Caco-2 (cell line): ENCODE measurements around the gene RAB22A. TPM values are rescaled to one million over a fixed set of nuclear protein-coding genes. Genes with fewer than 3 reads are reported as not detected.
A peak's percentile ranks its signal among the peaks of the same experiment; 100 is the strongest.

Source experiments
- BruUV-seq: library from RNA; stranded (reverse); fragments of 400-500 nt; replicated peaks from 2 replicates; lab custom pipeline; 2021; lab: Mats Ljungman, UMichigan
- CTCF ChIA-PET: fragments of 300-600 bp; sonication (Branson Sonifier 250); formaldehyde crosslinking; loops from one replicate; lab custom pipeline; 2022; ENCODE audit warnings: antibody characterized with exemption; lab: Charles Lee
- POLR2A ChIA-PET: fragments of 300-600 bp; sonication (Branson Sonifier 250); formaldehyde crosslinking; loops from one replicate; lab custom pipeline; 2022; ENCODE audit warnings: antibody characterized with exemption; lab: Charles Lee
- DNase-seq, 2 experiments: peaks; one replicate each; pipeline versions ENCODE4 v3.0.0 to v3.0.0-alpha.2; 2020 to 2022
- H3K27me3 ChIP-seq: replicated peaks from 2 replicates; pipeline ENCODE4 v1.6.0; 2011; ENCODE audit warnings: low read length; ENCODE audit not compliant: control insufficient read depth, insufficient read depth
- H3K36me3 ChIP-seq: 2 replicates; pipeline ENCODE4 v1.5.1; 2011; ENCODE audit warnings: low read length; ENCODE audit not compliant: control insufficient read depth, insufficient read depth
- H3K4me1 ChIP-seq: fragments of 250-450 bp; sonication (Bioruptor Pico); 2 replicates; pipeline ENCODE4 v1.5.1; 2020; ENCODE audit warnings: mild to moderate bottlenecking
- H3K4me3 ChIP-seq: 2 replicates; pipeline ENCODE4 v1.5.1; 2011; ENCODE audit warnings: low read depth, mild to moderate bottlenecking, control low read depth, low read length
- H3K9me3 ChIP-seq: fragments of 250-450 bp; sonication (Bioruptor Pico); 2 replicates; pipeline ENCODE4 v1.5.1; 2020; ENCODE audit warnings: mild to moderate bottlenecking, moderate library complexity
- H3K27ac Mint-ChIP-seq: one replicate; pipeline ENCODE4 v1.8.0; 2022; ENCODE audit warnings: mixed read lengths; ENCODE audit not compliant: unreplicated experiment
- H3K27me3 Mint-ChIP-seq: one replicate; pipeline ENCODE4 v1.8.0; 2022; ENCODE audit warnings: mixed read lengths; ENCODE audit not compliant: insufficient read depth, unreplicated experiment
- H3K36me3 Mint-ChIP-seq: one replicate; pipeline ENCODE4 v1.8.0; 2022; ENCODE audit warnings: mild to moderate bottlenecking, mixed read lengths; ENCODE audit not compliant: insufficient read depth, unreplicated experiment
- H3K4me1 Mint-ChIP-seq: one replicate; pipeline ENCODE4 v1.8.0; 2022; ENCODE audit warnings: low read depth, mixed read lengths; ENCODE audit not compliant: unreplicated experiment
- H3K4me3 Mint-ChIP-seq: one replicate; pipeline ENCODE4 v1.8.0; 2022; ENCODE audit warnings: mild to moderate bottlenecking, moderate library complexity, mixed read lengths; ENCODE audit not compliant: unreplicated experiment
- H3K9me3 Mint-ChIP-seq: one replicate; pipeline ENCODE4 v1.8.0; 2022; ENCODE audit warnings: mixed read lengths; ENCODE audit not compliant: unreplicated experiment
- CTCF ChIP-seq, 2 experiments: fragments of 200-600 bp in 1 of 2; IDR thresholded peaks; 1 replicate in 1 of 2; 2 replicates in 1 of 2; pipeline versions ENCODE4 v1.5.1 to v1.8.0; 2011 to 2022; ENCODE audit warnings: antibody characterized with exemption in 1 of 2, control low read depth in 1 of 2, inconsistent platforms in 1 of 2, low read depth in 1 of 2, low read length in 1 of 2, mild to moderate bottlenecking in 1 of 2, moderate library complexity in 1 of 2; ENCODE audit not compliant: insufficient read depth in 1 of 2, severe bottlenecking in 1 of 2, unreplicated experiment in 1 of 2
- intact Hi-C: fragments of 100-400 bp; cut with micrococcal nuclease; formaldehyde crosslinking; loops from one replicate; pipeline ENCODE4 v1.10.0; 2022; ENCODE audit not compliant: unreplicated experiment
- total RNA-seq: library from RNA; stranded (reverse); gene quantifications from 2 replicates; pipeline ENCODE4 v1.2.3, GENCODE V29; 2022

The RAB22A gene
- total RNA-seq, 1 experiment from 2014 or later, result 24.1 TPM

DNA sequence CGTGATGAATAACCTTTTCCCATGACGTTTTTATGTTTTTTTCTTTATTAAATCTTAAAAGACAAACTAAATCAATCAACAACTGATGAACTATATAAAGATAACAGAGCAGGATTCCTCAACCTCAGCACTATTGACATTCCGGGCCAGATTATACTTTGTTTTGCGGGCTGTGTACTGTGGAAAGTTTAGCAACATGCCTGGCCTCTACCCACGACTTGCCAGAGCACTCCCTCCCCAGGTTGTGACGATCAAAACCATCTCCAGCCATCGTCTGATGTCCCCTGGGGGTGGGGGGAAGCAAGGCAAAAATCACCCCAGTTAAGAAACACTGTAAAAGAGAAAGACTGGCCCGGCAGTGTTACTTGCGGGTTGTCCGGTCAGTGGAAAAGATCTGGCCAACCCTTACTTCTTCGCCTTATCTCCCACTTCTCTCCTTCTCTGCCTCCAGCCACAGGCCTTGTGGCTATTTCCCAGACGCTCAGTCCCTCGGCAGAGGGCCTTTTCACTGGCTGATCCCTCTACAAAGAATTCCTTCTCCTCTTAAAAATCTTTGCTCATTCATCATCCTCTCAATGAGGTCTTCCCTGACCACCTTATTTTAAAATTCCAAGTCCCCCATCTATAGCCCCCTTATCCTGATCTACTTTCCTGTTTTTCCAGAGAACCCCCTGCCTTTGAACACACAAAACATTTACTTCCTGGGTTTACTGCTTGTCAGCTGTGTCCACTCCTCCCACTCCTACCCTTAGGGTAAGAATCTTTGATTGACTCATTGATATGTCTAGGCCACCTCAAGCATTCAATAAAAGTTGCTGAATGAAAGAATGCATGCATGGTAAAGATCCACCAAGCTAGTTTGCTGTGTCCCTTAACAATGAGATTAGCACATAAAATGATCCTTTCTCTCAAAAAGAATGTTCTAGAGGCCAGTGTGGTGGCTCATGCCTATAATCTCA lies 14.7 kb upstream of the RAB22A start:
- peak overlapping the region; percentile 16 for H3K27ac Mint-ChIP-seq

DNA sequence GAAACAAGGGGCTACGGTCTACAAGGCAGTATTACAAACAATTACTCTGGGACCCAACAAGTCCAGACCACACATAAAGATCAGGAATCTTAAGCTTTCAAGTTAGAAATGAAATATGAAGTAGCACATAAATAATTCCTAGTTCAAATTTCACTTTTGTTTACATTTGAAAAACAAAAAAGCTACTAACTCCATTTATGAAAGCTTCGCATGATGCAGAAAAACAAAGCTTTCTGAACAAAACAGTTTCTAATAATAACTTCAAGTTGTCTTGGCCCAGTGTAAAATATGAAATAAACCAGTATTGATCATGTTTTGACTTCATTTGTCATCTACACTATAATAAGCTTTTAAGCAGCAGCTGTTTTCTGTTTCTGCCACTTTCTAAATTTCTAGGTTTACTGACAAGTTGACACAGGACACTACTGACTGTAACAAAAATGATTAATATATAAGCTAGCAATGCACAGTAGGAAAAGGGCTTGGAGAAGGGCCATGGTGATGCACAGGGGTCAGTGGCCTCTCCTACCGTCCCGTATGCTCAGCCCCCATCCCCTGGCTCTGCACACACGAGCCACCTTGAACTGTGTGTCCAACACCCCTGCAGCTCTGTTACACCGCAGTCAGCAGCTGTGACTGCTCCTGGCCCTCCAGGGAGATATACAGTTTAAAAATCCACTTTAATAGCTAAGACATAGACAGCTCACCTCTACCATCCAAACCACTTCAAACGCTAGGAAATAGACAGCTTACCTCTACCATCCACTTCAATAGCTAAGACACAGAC lies 13.3 kb upstream of the RAB22A start:
- no TSS peak for BruUV-seq
- H3K4me3 Mint-ChIP-seq, result no peak overlapping the region
- intact Hi-C loops, result no loop called here
- Histone ChIP-seq H3K4me3 (no peak overlapping the region), H3K4me1 (peaks cover 5% of the 10 kb centered on the region), H3K9me3 (no peaks in the 10 kb centered on the region), H3K27me3 (no peaks in the 10 kb centered on the region), H3K36me3 (no peaks in the 10 kb centered on the region)
- H3K27ac Mint-ChIP-seq, result no peak overlapping the region
- no peak for DNase-seq
- ChIA-PET CTCF (no interaction called here), POLR2A (interaction anchor here (0.5 kb wide), 1 partner anchor 39 kb away, joined by 4 read pairs; no protein-coding TSS in a partner anchor)
- no peak for TF ChIP-seq CTCF (IDR thresholded peaks at IDR 0.05; ENCODE audit: insufficient read depth in 1 of 2, low read depth in 1 of 2, low read length in 1 of 2, severe bottlenecking in 1 of 2, unreplicated experiment in 1 of 2)
- H3K36me3 Mint-ChIP-seq, result no peaks in the 10 kb centered on the region
- H3K27me3 Mint-ChIP-seq, result peaks cover 2% of the 10 kb centered on the region
- no peaks in the 10 kb centered on the region for H3K9me3 Mint-ChIP-seq
- H3K4me1 Mint-ChIP-seq, result peaks cover 17% of the 10 kb centered on the region

More for the DNA sequence above, 14.7 kb upstream of the RAB22A start:
- H3K4me1 Mint-ChIP-seq, result peaks cover 17% of the 10 kb centered on the region
- peaks cover 5% of the 10 kb centered on the region for H3K4me1 ChIP-seq
- CTCF ChIA-PET, result interaction anchor here (0.5 kb wide), 1 partner anchor 149 kb away, joined by 5 read pairs; no protein-coding TSS in a partner anchor
- BruUV-seq, result no TSS peak
- POLR2A ChIA-PET, result no interaction called here
- no peaks in the 10 kb centered on the region for H3K9me3 Mint-ChIP-seq
- no peak overlapping the region for H3K4me3 Mint-ChIP-seq
- no peaks in the 10 kb centered on the region for H3K9me3 ChIP-seq
- H3K4me3 ChIP-seq, result no peak overlapping the region
- H3K36me3 ChIP-seq, result no peaks in the 10 kb centered on the region
- no peaks in the 10 kb centered on the region for H3K27me3 ChIP-seq
- no peaks in the 10 kb centered on the region for H3K27me3 Mint-ChIP-seq
- no peaks in the 10 kb centered on the region for H3K36me3 Mint-ChIP-seq
- intact Hi-C loops, result no loop called here
- peak in 1 of 2 experiments; percentile 42 for DNase-seq
- TF ChIP-seq CTCF (IDR thresholded peaks at IDR 0.05; ENCODE audit: insufficient read depth in 1 of 2, low read depth in 1 of 2, low read length in 1 of 2, severe bottlenecking in 1 of 2, unreplicated experiment in 1 of 2), result no peak

GRCh38 chr20:58297394-58297793 lies 12.1 kb upstream of the RAB22A start:
- ChIA-PET CTCF (interaction anchor here (0.7 kb wide), 1 partner anchor 8 kb away, joined by 4 read pairs; no protein-coding TSS in a partner anchor), POLR2A (no interaction called here)
- Mint-ChIP-seq H3K27ac (no peak overlapping the region), H3K9me3 (no peaks in the 10 kb centered on the region), H3K36me3 (no peaks in the 10 kb centered on the region), H3K4me3 (no peak overlapping the region), H3K27me3 (peaks cover 2% of the 10 kb centered on the region), H3K4me1 (peaks cover 17% of the 10 kb centered on the region)
- no TSS peak for BruUV-seq
- intact Hi-C loops, result no loop called here
- no peak for TF ChIP-seq CTCF (IDR thresholded peaks at IDR 0.05; ENCODE audit: insufficient read depth in 1 of 2, low read depth in 1 of 2, low read length in 1 of 2, severe bottlenecking in 1 of 2, unreplicated experiment in 1 of 2)
- no peaks in the 10 kb centered on the region for H3K36me3 ChIP-seq
- H3K4me1 ChIP-seq, result peaks cover 5% of the 10 kb centered on the region
- H3K4me3 ChIP-seq, result no peak overlapping the region
- no peaks in the 10 kb centered on the region for H3K27me3 ChIP-seq
- DNase-seq, result no peak
- H3K9me3 ChIP-seq, result no peaks in the 10 kb centered on the region
